ENCODE measurements around the gene DNAJC16. TPM values are rescaled to one million over a fixed set of nuclear protein-coding genes. Genes with fewer than 3 reads are reported as not detected.

DNAJC16 gene
- total RNA-seq, 2 experiments from 2014 or later = 9.1 to 16.8 TPM

DNA sequence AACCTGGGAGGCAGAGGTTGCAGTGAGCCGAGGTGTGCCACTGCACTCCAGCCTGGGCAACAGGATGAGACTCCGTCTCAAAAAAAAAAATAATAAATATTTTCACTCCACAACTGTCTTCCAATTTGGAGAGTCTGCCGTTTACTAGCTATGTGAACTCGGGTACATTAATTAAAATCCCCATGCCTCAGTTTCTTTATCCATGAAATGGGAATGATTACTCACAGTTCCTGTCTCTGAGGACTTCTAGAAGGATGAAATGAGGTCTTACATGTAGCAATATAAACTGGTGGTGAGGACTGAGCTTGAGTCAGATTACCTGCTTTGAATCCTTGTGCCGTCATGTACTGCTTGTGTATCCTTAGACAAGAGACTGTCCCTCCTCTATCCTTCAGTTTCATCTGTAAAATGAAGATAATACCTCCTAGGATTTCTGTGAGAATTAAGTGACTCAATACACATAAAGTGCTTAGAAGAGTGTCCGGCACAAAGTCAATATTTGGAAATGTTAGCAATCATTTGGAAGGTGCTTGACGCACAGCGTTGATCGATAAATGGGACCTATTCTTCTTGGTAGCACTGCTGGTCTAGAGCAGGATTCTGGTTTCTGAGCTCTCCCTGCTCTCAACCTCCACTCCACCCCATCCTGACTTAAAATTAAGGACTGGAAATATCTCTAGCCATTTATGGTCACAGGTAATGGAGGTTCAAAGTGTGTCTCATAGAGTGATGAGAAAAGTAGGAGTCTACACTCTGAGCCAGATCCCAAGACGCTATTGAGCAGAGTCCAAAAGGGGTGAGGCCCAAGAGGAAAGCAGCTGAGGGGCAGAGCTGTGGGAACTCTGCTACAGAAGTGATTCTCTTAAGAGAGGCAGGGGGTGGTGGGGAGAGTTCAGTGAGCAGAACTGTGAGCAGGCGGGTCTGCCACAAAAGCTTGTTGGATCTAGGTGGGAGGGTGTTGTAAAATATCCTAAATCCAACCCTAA is 79.0 kb downstream of the DNAJC16 start:
- H2AFZ ChIP-seq (ENCODE audit: low read length) = no peak overlapping the region
- H3K4me1 ChIP-seq (ENCODE audit: insufficient read depth, low read length, poor library complexity, severe bottlenecking) = peaks cover 10% of the 10 kb centered on the region
- POLR2A ChIA-PET = interaction anchor here (0.7 to 1.2 kb wide), 2 partner anchors 10 to 11 kb away, joined by 3 to 4 read pairs; no protein-coding TSS in a partner anchor
- CTCF ChIA-PET (ENCODE audit: unreplicated experiment) = no interaction called here
- TF ChIP-seq EZH2phosphoT487 (IDR thresholded peaks at IDR 0.05; ENCODE audit: borderline replicate concordance, low read depth, low read length) = no peak
- TF ChIP-seq, protein P1, sequence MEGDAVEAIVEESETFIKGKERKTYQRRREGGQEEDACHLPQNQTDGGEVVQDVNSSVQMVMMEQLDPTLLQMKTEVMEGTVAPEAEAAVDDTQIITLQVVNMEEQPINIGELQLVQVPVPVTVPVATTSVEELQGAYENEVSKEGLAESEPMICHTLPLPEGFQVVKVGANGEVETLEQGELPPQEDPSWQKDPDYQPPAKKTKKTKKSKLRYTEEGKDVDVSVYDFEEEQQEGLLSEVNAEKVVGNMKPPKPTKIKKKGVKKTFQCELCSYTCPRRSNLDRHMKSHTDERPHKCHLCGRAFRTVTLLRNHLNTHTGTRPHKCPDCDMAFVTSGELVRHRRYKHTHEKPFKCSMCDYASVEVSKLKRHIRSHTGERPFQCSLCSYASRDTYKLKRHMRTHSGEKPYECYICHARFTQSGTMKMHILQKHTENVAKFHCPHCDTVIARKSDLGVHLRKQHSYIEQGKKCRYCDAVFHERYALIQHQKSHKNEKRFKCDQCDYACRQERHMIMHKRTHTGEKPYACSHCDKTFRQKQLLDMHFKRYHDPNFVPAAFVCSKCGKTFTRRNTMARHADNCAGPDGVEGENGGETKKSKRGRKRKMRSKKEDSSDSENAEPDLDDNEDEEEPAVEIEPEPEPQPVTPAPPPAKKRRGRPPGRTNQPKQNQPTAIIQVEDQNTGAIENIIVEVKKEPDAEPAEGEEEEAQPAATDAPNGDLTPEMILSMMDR (conservative IDR thresholded peaks at IDR 0.05; ENCODE audit: low read length) = no peak
- H3K4me2 ChIP-seq (ENCODE audit: low read length) = no peak overlapping the region
- H3K27ac ChIP-seq (ENCODE audit: low read depth, low read length, poor library complexity, severe bottlenecking) = no peak overlapping the region
- H3K9me3 ChIP-seq (ENCODE audit: low read length) = no peaks in the 10 kb centered on the region
- no peaks in the 10 kb centered on the region for H4K20me1 ChIP-seq (ENCODE audit: insufficient read depth, low read length)
- H3K4me3 ChIP-seq (ENCODE audit: low read depth, low read length, poor library complexity, severe bottlenecking) = no peak overlapping the region
- H3K79me2 ChIP-seq (ENCODE audit: insufficient read depth, low read depth, low read length) = no peaks in the 10 kb centered on the region
- H3K36me3 ChIP-seq (ENCODE audit: insufficient read depth, low read length) = no peaks in the 10 kb centered on the region
- intact Hi-C loops (cut with micrococcal nuclease; ENCODE audit: unreplicated experiment) = no loop called here
- DNase-seq (ENCODE audit: low spot score) = no peak
- BruUV-seq (replicated peaks) = no TSS peak
- H3K9me2 ChIP-seq (ENCODE audit: insufficient read depth, low read length) = no peaks in the 10 kb centered on the region

DNA sequence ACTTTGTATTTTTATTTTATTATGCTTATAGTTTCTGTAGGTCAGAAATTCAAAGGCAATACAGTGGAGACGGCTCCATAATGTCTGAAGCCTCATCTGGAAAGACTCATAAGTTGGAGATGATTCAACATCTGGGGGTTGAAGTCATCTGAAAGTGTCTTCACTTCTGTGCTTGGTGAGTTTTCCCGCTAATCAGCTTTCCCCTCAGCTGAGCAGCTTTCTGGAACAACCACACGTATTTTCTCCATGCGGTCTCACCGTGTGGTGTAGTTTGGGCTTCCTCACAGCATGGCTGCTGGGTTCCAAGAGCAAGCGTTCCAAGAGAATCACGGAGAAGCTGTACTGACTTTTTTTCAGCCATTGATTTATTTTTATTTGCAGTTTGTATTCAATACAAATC is 83.0 kb downstream of the DNAJC16 start:
- Histone ChIP-seq H3K27ac (ENCODE audit: low read depth, low read length, poor library complexity, severe bottlenecking) (no peak overlapping the region), H3K9me3 (ENCODE audit: low read length) (no peaks in the 10 kb centered on the region), H3K4me2 (ENCODE audit: low read length) (no peak overlapping the region), H3K36me3 (ENCODE audit: insufficient read depth, low read length) (no peaks in the 10 kb centered on the region), H3K4me1 (ENCODE audit: insufficient read depth, low read length, poor library complexity, severe bottlenecking) (no peaks in the 10 kb centered on the region), H3K9me2 (ENCODE audit: insufficient read depth, low read length) (no peaks in the 10 kb centered on the region), H4K20me1 (ENCODE audit: insufficient read depth, low read length) (no peaks in the 10 kb centered on the region), H3K79me2 (ENCODE audit: insufficient read depth, low read depth, low read length) (no peaks in the 10 kb centered on the region), H3K4me3 (ENCODE audit: low read depth, low read length, poor library complexity, severe bottlenecking) (no peak overlapping the region), H2AFZ (ENCODE audit: low read length) (no peak overlapping the region)
- BruUV-seq (replicated peaks) = no TSS peak
- DNase-seq (ENCODE audit: low spot score) = no peak
- intact Hi-C loops (cut with micrococcal nuclease; ENCODE audit: unreplicated experiment) = no loop called here
- POLR2A ChIA-PET = interaction anchor here (0.5 kb wide), 1 partner anchor 71 kb away, joined by 3 read pairs; no protein-coding TSS in a partner anchor
- CTCF ChIA-PET (ENCODE audit: unreplicated experiment) = interaction anchor here (0.6 kb wide), 1 partner anchor 132 kb away, joined by 3 read pairs; no protein-coding TSS in a partner anchor
- TF ChIP-seq, protein P1 (conservative IDR thresholded peaks at IDR 0.05; ENCODE audit: low read length) = no peak
- no peak for TF ChIP-seq EZH2phosphoT487 (IDR thresholded peaks at IDR 0.05; ENCODE audit: borderline replicate concordance, low read depth, low read length)

GRCh38 chr1:15610167-15610566 is 83.5 kb downstream of the DNAJC16 start:
- Histone ChIP-seq H3K79me2 (ENCODE audit: insufficient read depth, low read depth, low read length) (no peaks in the 10 kb centered on the region), H3K9me3 (ENCODE audit: low read length) (no peaks in the 10 kb centered on the region), H3K9me2 (ENCODE audit: insufficient read depth, low read length) (no peaks in the 10 kb centered on the region), H4K20me1 (ENCODE audit: insufficient read depth, low read length) (no peaks in the 10 kb centered on the region), H3K4me3 (ENCODE audit: low read depth, low read length, poor library complexity, severe bottlenecking) (no peak overlapping the region), H3K36me3 (ENCODE audit: insufficient read depth, low read length) (no peaks in the 10 kb centered on the region), H3K27ac (ENCODE audit: low read depth, low read length, poor library complexity, severe bottlenecking) (no peak overlapping the region), H3K4me1 (ENCODE audit: insufficient read depth, low read length, poor library complexity, severe bottlenecking) (no peaks in the 10 kb centered on the region), H2AFZ (ENCODE audit: low read length) (no peak overlapping the region), H3K4me2 (ENCODE audit: low read length) (no peak overlapping the region)
- TF ChIP-seq, protein P1 (conservative IDR thresholded peaks at IDR 0.05; ENCODE audit: low read length) = no peak
- TF ChIP-seq EZH2phosphoT487 (IDR thresholded peaks at IDR 0.05; ENCODE audit: borderline replicate concordance, low read depth, low read length) = no peak
- no peak for DNase-seq (ENCODE audit: low spot score)
- ChIA-PET CTCF (ENCODE audit: unreplicated experiment) (no interaction called here), POLR2A (interaction anchor here (0.5 kb wide), 1 partner anchor 72 kb away, joined by 3 read pairs; no protein-coding TSS in a partner anchor)
- no TSS peak for BruUV-seq (replicated peaks)
- intact Hi-C loops (cut with micrococcal nuclease; ENCODE audit: unreplicated experiment) = no loop called here

All from OCI-LY7 (cell line).